Endodermal cell (in vitro differentiated cells): ENCODE results near the gene ITGA5. TPM values are rescaled to one million over a fixed set of nuclear protein-coding genes. Genes with fewer than 3 reads are reported as not detected.

Experiments
- DNase-seq: peaks from one replicate; pipeline ENCODE4 v3.0.0-alpha.2; 2017
- H3K27ac ChIP-seq: 2 replicates; pipeline ENCODE4 v1.5.1; 2013; ENCODE audit warnings: mild to moderate bottlenecking, low read depth, low read length, moderate library complexity
- H3K27me3 ChIP-seq: 2 replicates; pipeline ENCODE4 v1.6.1; 2013; ENCODE audit warnings: mild to moderate bottlenecking, low read length, moderate library complexity; ENCODE audit not compliant: insufficient read depth, control insufficient read depth, poor library complexity, severe bottlenecking
- H3K36me3 ChIP-seq: 2 replicates; pipeline ENCODE4 v1.7.0; 2013; ENCODE audit warnings: mild to moderate bottlenecking, low read length, moderate library complexity; ENCODE audit not compliant: control insufficient read depth, insufficient read depth
- H3K4me1 ChIP-seq: one replicate; pipeline ENCODE4 v1.7.0; 2013; ENCODE audit warnings: low read length; ENCODE audit not compliant: control insufficient read depth, insufficient read depth
- H3K4me3 ChIP-seq: 2 replicates; pipeline ENCODE4 v1.5.1; 2013; ENCODE audit warnings: mild to moderate bottlenecking, low read length, moderate library complexity
- H3K9ac ChIP-seq: 2 replicates; pipeline ENCODE4 v1.6.1; 2013; ENCODE audit warnings: mild to moderate bottlenecking, low read length, moderate library complexity; ENCODE audit not compliant: poor library complexity, severe bottlenecking; ENCODE audit errors: extremely low read depth
- H3K9me3 ChIP-seq: 2 replicates; pipeline ENCODE4 v1.6.1; 2013; ENCODE audit warnings: mild to moderate bottlenecking, low read length, moderate library complexity; ENCODE audit not compliant: control insufficient read depth
- H3K27ac Mint-ChIP-seq: 2 replicates; pipeline ENCODE4 v1.8.0; 2020; ENCODE audit warnings: mixed read lengths
- H3K27me3 Mint-ChIP-seq: 2 replicates; pipeline ENCODE4 v1.8.0; 2021; ENCODE audit warnings: mild to moderate bottlenecking, mixed read lengths; ENCODE audit not compliant: insufficient read depth
- H3K36me3 Mint-ChIP-seq: 2 replicates; pipeline ENCODE4 v1.8.0; 2020; ENCODE audit warnings: low read depth, mixed read lengths
- H3K4me1 Mint-ChIP-seq: 2 replicates; pipeline ENCODE4 v1.8.0; 2020; ENCODE audit warnings: mixed read lengths
- H3K4me3 Mint-ChIP-seq: 2 replicates; pipeline ENCODE4 v1.8.0; 2020; ENCODE audit warnings: mild to moderate bottlenecking, moderate library complexity, mixed read lengths
- H3K9me3 Mint-ChIP-seq: 2 replicates; pipeline ENCODE4 v1.8.0; 2020; ENCODE audit warnings: mild to moderate bottlenecking, mixed read lengths
- CTCF ChIP-seq: fragments of 200-600 bp; sonication (generic); conservative IDR thresholded peaks from 2 replicates; pipeline ENCODE4 v1.5.0; 2021; ENCODE audit warnings: antibody characterized with exemption, mild to moderate bottlenecking
- WGBS, 2 experiments: methylation state at CpG; one replicate each; pipeline versions ENCODE4 v1.1.5 to v1.1.7; 2013; ENCODE audit warnings: missing lambda C conversion rate in 2 of 2, mixed read lengths in 1 of 2; ENCODE audit not compliant: insufficient coverage in 1 of 2, insufficient read length in 1 of 2; 5-methylcytosine and 5-hydroxymethylcytosine counted together
- total RNA-seq, 2 donors: library from RNA; stranded (reverse); fragmentation: NEBNext Ultra II Directional in 1 of 2; extraction: Animal tissue kit (Norgen Biotek cat#: 25700) in 1 of 2; gene quantifications; 2 replicates in 1 of 2; 3 replicates in 1 of 2; pipeline ENCODE4 v1.2.1, GENCODE V29; 2021

The ITGA5 gene
- total RNA-seq, 2 donors from 2014 or later: 189 to 243 TPM

GRCh38 chr12:54349679-54350078 is 69.4 kb downstream of the ITGA5 start:
- no peaks in the 10 kb centered on the region for H3K9me3 ChIP-seq
- Mint-ChIP-seq H3K27me3 (no peaks in the 10 kb centered on the region), H3K4me1 (peaks cover 42% of the 10 kb centered on the region), H3K36me3 (peaks cover 50% of the 10 kb centered on the region), H3K9me3 (no peaks in the 10 kb centered on the region), H3K4me3 (no peak overlapping the region), H3K27ac (no peak overlapping the region)
- peaks cover 24% of the 10 kb centered on the region for H3K4me1 ChIP-seq
- H3K36me3 ChIP-seq: peaks cover 59% of the 10 kb centered on the region
- TF ChIP-seq CTCF: no peak
- H3K9ac ChIP-seq: no peak overlapping the region
- H3K27me3 ChIP-seq: no peaks in the 10 kb centered on the region
- H3K4me3 ChIP-seq: no peak overlapping the region
- peak overlapping the region; percentile 8 for H3K27ac ChIP-seq
- no peak for DNase-seq

DNA sequence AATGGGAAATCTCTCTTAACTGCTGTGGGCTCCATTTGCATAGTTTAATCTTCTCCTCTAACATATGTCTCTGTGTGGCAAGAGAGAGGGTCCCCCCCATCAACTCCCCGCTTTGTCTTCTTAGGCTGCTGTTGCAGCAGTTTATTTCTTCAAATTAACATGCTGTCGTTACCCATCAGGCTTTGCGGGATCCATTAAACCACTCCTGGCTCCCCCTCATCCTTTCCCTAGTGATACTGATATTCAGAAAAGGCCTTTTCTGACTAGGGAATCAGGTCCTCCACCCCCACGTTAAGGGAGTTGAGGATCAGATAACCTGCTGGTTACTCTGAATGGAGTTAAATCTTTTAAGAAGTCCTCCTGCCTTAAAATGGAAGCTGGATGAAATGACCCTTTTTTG is 70.0 kb downstream of the ITGA5 start:
- H3K27ac Mint-ChIP-seq: no peak overlapping the region
- no peak overlapping the region for H3K9ac ChIP-seq
- WGBS, 2 experiments: 88 to 96% methylated on average over 4 of the region's 4 CpGs

More for the DNA sequence above, 70.0 kb downstream of the ITGA5 start:
- Mint-ChIP-seq H3K4me1 (peaks cover 41% of the 10 kb centered on the region), H3K27me3 (no peaks in the 10 kb centered on the region), H3K4me3 (no peak overlapping the region), H3K36me3 (peaks cover 52% of the 10 kb centered on the region), H3K9me3 (no peaks in the 10 kb centered on the region)
- Histone ChIP-seq H3K36me3 (peaks cover 63% of the 10 kb centered on the region), H3K9me3 (peaks cover under 1% of the 10 kb centered on the region), H3K4me1 (peaks cover 24% of the 10 kb centered on the region), H3K27me3 (no peaks in the 10 kb centered on the region), H3K27ac (peak overlapping the region; percentile 8), H3K4me3 (no peak overlapping the region)
- no peak for TF ChIP-seq CTCF
- DNase-seq: no peak

Other genes starting within 250 kb of the ITGA5 start
- 10 to 100 TPM; 32.4 to 37.2 TPM for gene SMUG1, start 230.3 kb downstream of the ITGA5 start, total RNA-seq
- gene CBX5, start 139.1 kb downstream of the ITGA5 start, total RNA-seq: 100 to 1,000 TPM; 230 to 341 TPM
- 1,000 to 10,000 TPM; 2,414 to 2,488 TPM for gene HNRNPA1, start 138.5 kb downstream of the ITGA5 start, total RNA-seq
- gene NFE2, start 118.3 kb downstream of the ITGA5 start, total RNA-seq: 1 to 10 TPM; 2.7 TPM
- 100 to 1,000 TPM; 153 to 183 TPM for gene COPZ1, start 94.1 kb downstream of the ITGA5 start, total RNA-seq
- not detected for gene GPR84, start 54.8 kb downstream of the ITGA5 start, total RNA-seq
- 10 to 100 TPM; 10.5 to 16.3 TPM for gene ZNF385A, start 34.5 kb downstream of the ITGA5 start, total RNA-seq
- gene GTSF1, start 54.3 kb upstream of the ITGA5 start, total RNA-seq: not detected
- 1 to 10 TPM; 2.1 to 2.5 TPM for gene NCKAP1L, start 78.5 kb upstream of the ITGA5 start, total RNA-seq
- gene PDE1B, start 130.3 kb upstream of the ITGA5 start, total RNA-seq: 1 to 10 TPM; 1.1 to 1.6 TPM
- 10 to 100 TPM; 12.5 to 16.1 TPM for gene PPP1R1A, start 169.4 kb upstream of the ITGA5 start, total RNA-seq
- not detected for gene LACRT, start 215.6 kb upstream of the ITGA5 start, total RNA-seq
- gene DCD, start 229.1 kb upstream of the ITGA5 start, total RNA-seq: not detected